Fibroblast of skin of abdomen (primary cell): ENCODE measurements around the gene LMNTD2.
"Not testable (repeated sequence)": the region's sequence is repeated elsewhere in the genome, so short reads cannot be mapped to it uniquely, and the experiment has no call there.

Experiments used
- DNase-seq: peaks from one replicate; pipeline ENCODE4 v3.0.0-alpha.2; 2013

The LMNTD2 gene

GRCh38 chr11:533586-534395, 26.7 kb downstream of the LMNTD2 start:
- DNase-seq, result no peak

GRCh38 chr11:532986-533585, 27.5 kb downstream of the LMNTD2 start:
- no peak for DNase-seq

GRCh38 chr11:532527-532985, 28.0 kb downstream of the LMNTD2 start:
- no peak for DNase-seq

GRCh38 chr11:531919-532526, 28.5 kb downstream of the LMNTD2 start:
- DNase-seq, result no peak

- no peak for DNase-seq
Observed at GRCh38 chr11:530960-531831, 29.3 kb downstream of the LMNTD2 start.

- no peak for DNase-seq
Observed at GRCh38 chr11:529728-530411, 30.7 kb downstream of the LMNTD2 start.

- DNase-seq, result no peak
Observed at GRCh38 chr11:528815-529727, 31.5 kb downstream of the LMNTD2 start.

GRCh38 chr11:528166-528814, 32.2 kb downstream of the LMNTD2 start:
- DNase-seq, result no peak

- no peak for DNase-seq
Observed at GRCh38 chr11:526192-526591, 34.3 kb downstream of the LMNTD2 start.

- no peak for DNase-seq
Observed at GRCh38 chr11:521177-521688, 39.3 kb downstream of the LMNTD2 start.

GRCh38 chr11:520428-521176, 39.9 kb downstream of the LMNTD2 start:
- no peak for DNase-seq

GRCh38 chr11:518463-519202, 41.9 kb downstream of the LMNTD2 start:
- peak; percentile 90 for DNase-seq

- not testable (repeated sequence) for DNase-seq
Observed at GRCh38 chr11:516918-517685, 43.4 kb downstream of the LMNTD2 start.

- DNase-seq, result no peak
Observed at GRCh38 chr11:516400-516799, 44.1 kb downstream of the LMNTD2 start.

- DNase-seq, result no peak
Observed at GRCh38 chr11:515131-515530, 45.4 kb downstream of the LMNTD2 start.

GRCh38 chr11:514606-515005, 45.9 kb downstream of the LMNTD2 start:
- DNase-seq, result no peak

- DNase-seq, result no peak
Observed at GRCh38 chr11:512761-513595, 47.6 kb downstream of the LMNTD2 start.
